Measurements from ENCODE around the gene PPP2R2C. TPM values are rescaled to one million over a fixed set of nuclear protein-coding genes. Genes with fewer than 3 reads are reported as not detected.

The PPP2R2C gene
- total RNA-seq, 1 experiment from 2014 or later: 32.9 TPM

- peaks cover 0 to 8% of the 10 kb centered on the region in 2 experiments; a peak in 1 of 4 replicates for H3K9me3 ChIP-seq (ENCODE audit: control insufficient read depth in 1 of 2, insufficient read depth in 1 of 2, low read depth in 1 of 2, low read length in 2 of 2)
- peaks cover 0 to 4% of the 10 kb centered on the region in 2 experiments; a peak in 1 of 4 replicates for H3K4me1 ChIP-seq (ENCODE audit: control insufficient read depth in 1 of 2, insufficient read depth in 2 of 2, low read length in 2 of 2)
- no peak overlapping the region for H3K4me3 ChIP-seq (replicated peaks in 1 of 2; ENCODE audit: low read depth in 1 of 2, low read length in 2 of 2)
- H3K27ac ChIP-seq (ENCODE audit: low read depth, low read length): no peak overlapping the region
- ChIA-PET RAD21 (ENCODE audit: low non-redundant PET in 1 of 2, low total read pairs in 2 of 2, uncharacterized antibody in 2 of 2, unreplicated experiment in 2 of 2) (no interaction called here), POLR2A (no interaction called here), CTCF (no interaction called here)
- intact Hi-C loops (cut with micrococcal nuclease): no loop called here
- H3K4me2 ChIP-seq (ENCODE audit: low read length): no peak overlapping the region
- no TSS peak for BruUV-seq (replicated peaks)
- peaks cover 21% of the 10 kb centered on the region for H3K79me2 ChIP-seq (ENCODE audit: insufficient read depth, low read length)
- no peak overlapping the region for H3K9ac ChIP-seq (ENCODE audit: low read length)
- no peak overlapping the region for H2AFZ ChIP-seq (ENCODE audit: low read depth, low read length, poor library complexity, severe bottlenecking)
- TF ChIP-seq ZBTB33 (IDR thresholded peaks at IDR 0.05; ENCODE audit: extremely low read depth, insufficient replicate concordance, low read length) (no peak), MAX (IDR thresholded peaks at IDR 0.05) (no peak), FOSL1 (IDR thresholded peaks at IDR 0.05; ENCODE audit: low read depth) (no peak), ZFX (IDR thresholded peaks at IDR 0.05) (no peak), EGR1 (IDR thresholded peaks at IDR 0.05; ENCODE audit: low read depth) (no peak), CBX3 (IDR thresholded peaks at IDR 0.05; ENCODE audit: low read depth) (no peak), POLR2AphosphoS5 (IDR thresholded peaks at IDR 0.05; ENCODE audit: low read depth, low read length) (no peak), SIN3A (IDR thresholded peaks at IDR 0.05; ENCODE audit: low read depth) (no peak), YY1 (IDR thresholded peaks at IDR 0.05; ENCODE audit: extremely low read depth, insufficient replicate concordance, low read depth, low read length) (no peak)
- no peaks in the 10 kb centered on the region for H3K9me2 ChIP-seq (ENCODE audit: insufficient read depth)
- ATAC-seq (no peak), DNase-seq (ENCODE audit: low read depth, low spot score) (no peak)
- 0 out of 2 replicates have a peak, but pooled peaks cover 2% of the 10 kb centered on the region for H4K20me1 ChIP-seq (ENCODE audit: insufficient read depth)
- 0 out of 4 replicates have a peak, but pooled peaks cover 0 to 4% of the 10 kb centered on the region in 2 experiments for H3K36me3 ChIP-seq (ENCODE audit: control insufficient read depth in 1 of 2, insufficient read depth in 2 of 2, low read length in 2 of 2)
- no peaks in the 10 kb centered on the region for H3K27me3 ChIP-seq (ENCODE audit: insufficient read depth, low read length)
These were observed 10.9 kb downstream of the PPP2R2C start for GRCh38 chr4:6461301-6462165.

Measured in HCT116 (cell line).